IMR-90 (cell line): ENCODE results near the gene CTNND2. TPM values are rescaled to one million over a fixed set of nuclear protein-coding genes. Genes with fewer than 3 reads are reported as not detected.

Experiments
- ATAC-seq: fragments of 200-7000 bp; cut with Tn5 transposase; 2 replicates; pipeline ENCODE4 v1.9.1; 2020; ENCODE audit warnings: low read depth, mild to moderate bottlenecking, moderate library complexity
- BruUV-seq: library from RNA; stranded (reverse); fragments of 400-500 nt; replicated peaks from 2 replicates; lab custom pipeline; 2021; lab: Mats Ljungman, UMichigan
- CTCF ChIA-PET: fragments of 300-600 bp; formaldehyde crosslinking; extraction: SDS; loops from one replicate; lab custom pipeline; 2021; ENCODE audit warnings: antibody characterized with exemption; lab: Yijun Ruan, JAX
- POLR2A ChIA-PET: fragments of 300-600 bp; sonication (Branson Sonifier 250); formaldehyde crosslinking; loops from one replicate; lab custom pipeline; 2022; ENCODE audit warnings: antibody characterized with exemption; ENCODE audit not compliant: unreplicated experiment; lab: Charles Lee
- DNase-seq: peaks from one replicate; pipeline ENCODE4 v3.0.0; 2013
- H2AFZ ChIP-seq: replicated peaks from 2 replicates; pipeline ENCODE3; 2013; ENCODE audit warnings: low read length, mild to moderate bottlenecking; ENCODE audit not compliant: poor library complexity
- H2AK5ac ChIP-seq: 2 replicates; pipeline ENCODE4 v1.6.1; 2013; ENCODE audit warnings: low read depth, low read length, inconsistent platforms
- H2AK9ac ChIP-seq: replicated peaks from 2 replicates; pipeline ENCODE3; 2013; ENCODE audit warnings: mild to moderate bottlenecking, low read depth, low read length, moderate library complexity; ENCODE audit not compliant: poor library complexity
- H2BK120ac ChIP-seq: 2 replicates; pipeline ENCODE4 v1.6.1; 2013; ENCODE audit warnings: low read depth, low read length, inconsistent platforms
- H2BK15ac ChIP-seq: 3 replicates; pipeline ENCODE4 v1.6.1; 2013; ENCODE audit warnings: low read depth, low read length, inconsistent platforms
- H2BK20ac ChIP-seq: 2 replicates; pipeline ENCODE4 v1.6.1; 2013; ENCODE audit warnings: low read depth, mild to moderate bottlenecking, inconsistent platforms, low read length, moderate library complexity
- H2BK5ac ChIP-seq: 2 replicates; pipeline ENCODE4 v1.6.1; 2013; ENCODE audit warnings: mild to moderate bottlenecking, low read depth, low read length, inconsistent platforms; ENCODE audit not compliant: poor library complexity, severe bottlenecking
- H3K14ac ChIP-seq: replicated peaks from 2 replicates; pipeline ENCODE4 v1.6.1; 2013; ENCODE audit warnings: low read depth, low read length, inconsistent platforms
- H3K18ac ChIP-seq: 2 replicates; pipeline ENCODE4 v1.6.1; 2013; ENCODE audit warnings: low read depth, low read length, control low read depth
- H3K23ac ChIP-seq: 2 replicates; pipeline ENCODE4 v1.6.1; 2013; ENCODE audit warnings: low read depth, low read length, inconsistent platforms
- H3K27ac ChIP-seq: 2 replicates; pipeline ENCODE4 v1.5.1; 2013; ENCODE audit warnings: mild to moderate bottlenecking, control low read depth, low read length; ENCODE audit not compliant: insufficient read depth
- H3K27me3 ChIP-seq: 2 replicates; pipeline ENCODE4 v1.6.1; 2013; ENCODE audit warnings: low read length; ENCODE audit not compliant: control insufficient read depth, insufficient read depth
- H3K36me3 ChIP-seq: 2 replicates; pipeline ENCODE4 v1.6.1; 2013; ENCODE audit warnings: low read length, mixed read lengths; ENCODE audit not compliant: control insufficient read depth, insufficient read depth
- H3K4ac ChIP-seq: 2 replicates; pipeline ENCODE4 v1.6.1; 2013; ENCODE audit warnings: low read depth, low read length, inconsistent platforms
- H3K4me1 ChIP-seq: 2 replicates; pipeline ENCODE4 v1.6.1; 2013; ENCODE audit warnings: low read length, mixed read lengths; ENCODE audit not compliant: control insufficient read depth, insufficient read depth
- H3K4me2 ChIP-seq: 2 replicates; pipeline ENCODE4 v1.6.1; 2013; ENCODE audit warnings: low read depth, mild to moderate bottlenecking, control low read depth, low read length, moderate library complexity
- H3K4me3 ChIP-seq: 2 replicates; pipeline ENCODE4 v1.5.1; 2013; ENCODE audit warnings: low read depth, mild to moderate bottlenecking, control low read depth, low read length, moderate library complexity; ENCODE audit not compliant: insufficient read depth
- H3K56ac ChIP-seq: 2 replicates; pipeline ENCODE4 v1.6.1; 2013; ENCODE audit warnings: low read length, inconsistent platforms; ENCODE audit not compliant: insufficient read depth; ENCODE audit errors: extremely low read depth
- H3K79me1 ChIP-seq, 2 experiments: 2 replicates each; pipeline ENCODE4 v1.6.1; 2013; ENCODE audit warnings: low read length in 2 of 2, inconsistent platforms in 1 of 2, low read depth in 1 of 2
- H3K9ac ChIP-seq: 2 replicates; pipeline ENCODE4 v1.6.1; 2013; ENCODE audit warnings: low read depth, low read length, control low read depth
- H3K9me1 ChIP-seq: 2 replicates; pipeline ENCODE4 v1.6.1; 2013; ENCODE audit warnings: low read length, inconsistent platforms; ENCODE audit not compliant: insufficient read depth
- H3K9me3 ChIP-seq: 2 replicates; pipeline ENCODE4 v1.6.1; 2013; ENCODE audit warnings: low read length; ENCODE audit not compliant: control insufficient read depth, insufficient read depth
- H4K20me1 ChIP-seq: 2 replicates; pipeline ENCODE4 v1.6.1; 2013; ENCODE audit warnings: low read length, inconsistent platforms; ENCODE audit not compliant: insufficient read depth
- H4K5ac ChIP-seq: 2 replicates; pipeline ENCODE4 v1.6.1; 2013; ENCODE audit warnings: mild to moderate bottlenecking, low read depth, low read length, control low read depth
- H4K8ac ChIP-seq, 2 experiments: 2 replicates each; pipeline ENCODE4 v1.6.1; 2013; ENCODE audit warnings: low read depth in 2 of 2, low read length in 2 of 2, control low read depth in 1 of 2, inconsistent platforms in 1 of 2
- H4K91ac ChIP-seq: 2 replicates; pipeline ENCODE4 v1.6.1; 2013; ENCODE audit warnings: low read depth, low read length, inconsistent platforms; ENCODE audit not compliant: insufficient read depth
- BHLHE40 ChIP-seq: fragments of 150-350 bp; IDR thresholded peaks from 2 replicates; pipeline ENCODE4 v1.6.1; 2016; ENCODE audit warnings: mild to moderate bottlenecking, low read depth, low read length
- CEBPB ChIP-seq: IDR thresholded peaks from 2 replicates; pipeline ENCODE4 v1.6.1; 2012; ENCODE audit warnings: low read depth, low read length, improper control_type of control experiment
- CHD1 ChIP-seq: IDR thresholded peaks from 2 replicates; pipeline ENCODE4 v1.6.1; 2012; ENCODE audit warnings: low read depth, low read length, improper control_type of control experiment
- CTCF ChIP-seq: conservative IDR thresholded peaks from 2 replicates; pipeline ENCODE4 v1.5.1; 2012; ENCODE audit warnings: mild to moderate bottlenecking, low read depth, low read length, improper control_type of control experiment
- FOS ChIP-seq: fragments of 150-350 bp; IDR thresholded peaks from 2 replicates; pipeline ENCODE4 v1.6.1; 2016; ENCODE audit warnings: low read depth, low read length
- MAFK ChIP-seq: IDR thresholded peaks from 2 replicates; pipeline ENCODE4 v1.6.1; 2012; ENCODE audit warnings: low read depth, low read length, improper control_type of control experiment
- MAZ ChIP-seq: IDR thresholded peaks from 2 replicates; pipeline ENCODE4 v1.6.1; 2012; ENCODE audit warnings: low read depth, mild to moderate bottlenecking, low read length, improper control_type of control experiment, moderate library complexity, borderline replicate concordance
- MXI1 ChIP-seq: IDR thresholded peaks from 2 replicates; pipeline ENCODE4 v1.6.1; 2012; ENCODE audit warnings: low read depth, mild to moderate bottlenecking, low read length, moderate library complexity, borderline replicate concordance
- POLR2A ChIP-seq: IDR thresholded peaks from 2 replicates; pipeline ENCODE4 v1.6.1; 2012; ENCODE audit warnings: mild to moderate bottlenecking, low read depth, low read length
- RCOR1 ChIP-seq: IDR thresholded peaks from 2 replicates; pipeline ENCODE4 v1.6.1; 2012; ENCODE audit warnings: mild to moderate bottlenecking, low read length, improper control_type of control experiment; ENCODE audit not compliant: insufficient replicate concordance
- RFX5 ChIP-seq: IDR thresholded peaks from 2 replicates; pipeline ENCODE4 v1.8.0; 2012; ENCODE audit warnings: low read depth, mild to moderate bottlenecking, low read length, moderate library complexity
- SMC3 ChIP-seq: fragments of 150-350 bp; IDR thresholded peaks from 2 replicates; pipeline ENCODE4 v1.6.1; 2016; ENCODE audit warnings: low read depth, mild to moderate bottlenecking, antibody characterized with exemption, low read length, moderate library complexity
- USF2 ChIP-seq: fragments of 150-350 bp; IDR thresholded peaks from 2 replicates; pipeline ENCODE4 v1.6.1; 2017; ENCODE audit warnings: mild to moderate bottlenecking, antibody characterized with exemption, low read length, low read depth
- WGBS, 2 experiments: methylation state at CpG; one replicate each; pipeline versions ENCODE4 v1.1.5 to v1.1.7; 2013; ENCODE audit warnings: missing lambda C conversion rate in 2 of 2; ENCODE audit not compliant: insufficient read length in 1 of 2; ENCODE audit errors: extremely low coverage in 2 of 2; 5-methylcytosine and 5-hydroxymethylcytosine counted together
- dilution Hi-C: fragments of 300-500 bp; cut with HindIII; formaldehyde crosslinking; loops from one replicate; pipeline ENCODE4 v1.14.3; 2018; ENCODE audit warnings: low sequenced_read_pairs; ENCODE audit not compliant: unreplicated experiment
- in situ Hi-C: fragments of 300-500 bp; cut with MboI; formaldehyde crosslinking; loops from 3 replicates; pipeline ENCODE4 v1.14.3; 2019; ENCODE audit warnings: low sequenced_read_pairs, inconsistent platforms, mixed read lengths
- intact Hi-C: fragments of 100-400 bp; cut with micrococcal nuclease; formaldehyde crosslinking; loops from 2 replicates; pipeline ENCODE4 v1.10.0; 2022
- polyA plus RNA-seq, 3 experiments: library from polyadenylated mRNA; depleted of rRNA; stranded (reverse); fragments of >200 nt; gene quantifications; 2 replicates each; pipeline ENCODE4 v1.2.3, GENCODE V29; 2012; ENCODE audit warnings: low replicate concordance in 1 of 3
- total RNA-seq: library from RNA; depleted of rRNA; stranded (reverse); fragments of >200 nt; gene quantifications from 2 replicates; pipeline ENCODE4 v1.2.3, GENCODE V29; 2012

Gene CTNND2
- total and polyA plus RNA-seq, 2 of the 4 experiments (the other 2 are of a cell fraction), result not detected

GRCh38 chr5:11890777-11891176, 13.5 kb downstream of the CTNND2 start:
- H4K91ac ChIP-seq, result no peak overlapping the region
- H2BK15ac ChIP-seq, result no peak overlapping the region
- no peak overlapping the region for H2AK5ac ChIP-seq
- ChIA-PET POLR2A (no interaction called here), CTCF (no interaction called here)
- ATAC-seq (no peak), DNase-seq (no peak)
- no peaks in the 10 kb centered on the region for H3K9me1 ChIP-seq
- no peak overlapping the region for H3K14ac ChIP-seq
- peaks cover 12% of the 10 kb centered on the region; the same call in 1 of the 2 replicates for H3K9me3 ChIP-seq
- H3K79me1 ChIP-seq, result no peaks in the 10 kb centered on the region
- H3K4me1 ChIP-seq, result no peaks in the 10 kb centered on the region
- no peaks in the 10 kb centered on the region for H4K20me1 ChIP-seq
- no peak overlapping the region for H3K18ac ChIP-seq
- in situ Hi-C loops, result no loop called here
- no peak overlapping the region for H2BK20ac ChIP-seq
- H3K4ac ChIP-seq, result no peak overlapping the region
- no peak overlapping the region for H3K23ac ChIP-seq
- H2AK9ac ChIP-seq, result no peak overlapping the region
- H3K36me3 ChIP-seq, result no peaks in the 10 kb centered on the region
- no peaks in the 10 kb centered on the region for H3K27me3 ChIP-seq
- H3K4me3 ChIP-seq, result no peak overlapping the region
- H2AFZ ChIP-seq, result no peak overlapping the region
- no peak overlapping the region for H4K5ac ChIP-seq
- BruUV-seq, result no TSS peak
- no peak overlapping the region for H4K8ac ChIP-seq
- WGBS, 2 experiments, result 20% methylated on average over 2 of the region's 3 CpGs; no CpG with 5 or more reads in 1 of the 2 experiments
- H3K9ac ChIP-seq, result no peak overlapping the region
- TF ChIP-seq SMC3 (no peak), USF2 (no peak), POLR2A (no peak), RFX5 (no peak), RCOR1 (no peak), CTCF (no peak), MAZ (no peak), FOS (no peak), CHD1 (no peak), MAFK (no peak), BHLHE40 (no peak), CEBPB (no peak), MXI1 (no peak)
- no peak overlapping the region for H3K4me2 ChIP-seq
- H3K56ac ChIP-seq, result no peak overlapping the region
- H2BK5ac ChIP-seq, result no peak overlapping the region
- H3K27ac ChIP-seq, result no peak overlapping the region
- H2BK120ac ChIP-seq, result no peak overlapping the region
- intact Hi-C loops, result no loop called here
- dilution Hi-C loops, result no loop called here
